ENCODE data around the gene LAMA5. TPM values are rescaled to one million over a fixed set of nuclear protein-coding genes. Genes with fewer than 3 reads are reported as not detected.

Gene LAMA5
- total RNA-seq, 1 donor from 2014 or later, result 89.3 TPM

DNA sequence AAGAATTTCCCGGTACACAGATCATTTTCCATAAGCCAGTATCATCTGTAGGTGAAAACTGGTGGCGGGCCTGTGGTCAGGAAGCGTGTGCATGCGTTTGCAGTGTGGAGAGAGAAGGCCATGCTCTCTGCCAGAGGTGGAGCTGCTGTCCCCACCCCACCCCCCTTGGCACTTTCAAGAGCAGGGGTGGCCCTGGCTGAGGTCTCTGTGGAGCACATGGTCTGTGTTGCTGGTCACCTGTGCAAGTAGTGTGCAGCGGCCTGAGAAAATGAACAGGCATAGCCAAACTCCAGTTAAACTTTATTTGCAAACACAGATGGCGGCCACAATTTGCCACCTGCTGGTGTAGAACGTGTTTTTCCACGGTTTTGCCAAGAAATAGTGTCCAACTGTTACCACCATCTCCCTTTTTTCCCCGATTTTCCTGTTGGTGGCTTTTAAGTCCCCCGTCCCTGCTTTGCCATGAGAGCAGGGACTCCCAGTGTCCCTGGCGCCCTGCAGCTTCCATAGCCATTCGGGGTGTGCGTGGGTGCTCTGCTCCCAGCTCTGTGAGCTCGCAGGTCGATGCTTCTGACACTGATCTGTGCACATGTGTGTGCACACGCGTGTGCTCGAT, 61.9 kb downstream of the LAMA5 start:
- DNase-seq (ENCODE audit: missing footprints) (peak; percentile 64), ATAC-seq (no peak)
- intact Hi-C loops (cut with DNase I), result loop anchor here (5.0 to 10.0 kb wide), 2 partner anchors 42 to 490 kb away; partner anchors contain the start of gene MRGBP

DNA sequence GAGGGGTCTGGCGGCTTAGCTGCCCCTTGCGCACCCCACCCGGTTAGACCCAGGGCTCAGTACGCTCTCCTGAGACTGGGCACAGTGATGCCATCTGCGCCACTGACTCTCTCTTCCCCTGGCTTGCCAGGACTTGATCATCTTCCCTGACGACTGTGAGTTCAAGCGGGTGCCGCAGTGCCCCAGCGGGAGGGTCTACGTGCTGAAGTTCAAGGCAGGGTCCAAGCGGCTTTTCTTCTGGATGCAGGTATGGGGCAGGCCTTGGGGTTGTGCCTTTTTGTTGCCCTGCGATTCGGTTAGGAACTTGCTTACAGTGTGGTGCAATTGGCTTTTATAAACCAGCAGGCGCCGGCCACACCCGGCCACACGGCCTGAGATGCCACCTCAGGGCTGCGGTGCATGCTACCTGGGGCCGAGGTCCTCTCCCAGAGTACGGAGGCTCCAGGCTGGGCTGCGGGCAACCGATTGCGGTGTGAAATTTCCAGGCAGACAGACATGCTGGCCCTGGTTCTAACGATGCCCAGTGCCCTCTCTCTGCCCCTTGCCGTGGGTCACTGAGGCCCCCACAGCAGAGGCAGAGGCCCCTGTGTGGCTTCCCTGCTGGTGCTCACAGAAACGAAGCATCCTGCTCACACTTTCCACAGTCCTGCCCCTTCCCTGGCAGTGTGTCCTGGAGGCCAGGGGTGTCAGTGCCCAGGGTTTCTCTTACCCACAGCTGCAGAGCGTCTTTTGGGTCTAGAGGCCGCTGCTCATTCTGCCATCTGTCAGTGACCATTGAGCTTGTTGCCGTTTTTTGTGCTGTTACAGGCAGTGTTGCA, 62.6 kb downstream of the LAMA5 start:
- DNase-seq (ENCODE audit: missing footprints) (peak; percentile 71), ATAC-seq (no peak)
- intact Hi-C loops (cut with DNase I), result loop anchor here (5.0 to 10.0 kb wide), 3 partner anchors 43 to 490 kb away; partner anchors contain the start of gene MRGBP

DNA sequence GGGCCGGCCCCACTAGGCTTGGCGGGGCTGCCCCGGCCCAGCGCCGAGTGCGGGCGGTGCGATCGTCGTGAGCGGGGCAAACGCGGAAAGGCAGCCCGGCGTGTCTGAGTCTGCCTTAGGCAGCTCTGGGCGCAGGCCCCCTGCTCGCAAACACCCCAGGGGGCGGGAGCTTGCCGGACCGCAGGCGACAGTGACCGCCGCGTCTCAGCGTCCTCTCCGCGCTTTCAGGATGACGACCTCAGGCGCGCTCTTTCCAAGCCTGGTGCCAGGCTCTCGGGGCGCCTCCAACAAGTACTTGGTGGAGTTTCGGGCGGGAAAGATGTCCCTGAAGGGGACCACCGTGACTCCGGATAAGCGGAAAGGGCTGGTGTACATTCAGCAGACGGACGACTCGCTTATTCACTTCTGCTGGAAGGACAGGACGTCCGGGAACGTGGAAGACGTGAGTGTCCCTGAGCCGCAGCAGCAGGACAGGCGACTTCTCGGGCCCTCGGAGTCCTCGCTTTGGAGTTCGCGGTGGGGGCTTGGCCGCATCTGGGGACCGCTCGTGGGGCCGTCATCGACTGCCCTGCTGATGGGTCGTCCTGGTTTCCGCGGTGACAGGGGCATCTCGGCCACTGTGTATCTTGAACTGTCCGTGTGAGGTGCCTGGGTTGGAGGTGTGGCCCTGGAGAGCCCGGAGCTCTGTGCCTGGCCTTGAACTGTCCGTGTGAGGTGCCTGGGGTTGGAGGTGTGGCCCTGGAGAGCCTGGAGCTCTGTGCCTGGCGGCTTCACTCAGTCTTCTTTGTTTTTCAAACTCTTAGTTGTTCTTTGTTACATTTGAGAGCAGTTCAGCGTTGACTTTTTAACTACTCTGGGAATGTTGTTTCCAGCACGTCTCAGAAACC, 63.5 kb downstream of the LAMA5 start:
- intact Hi-C loops (cut with DNase I), result loop anchor here (5.0 to 10.0 kb wide), 2 partner anchors 189 to 491 kb away; partner anchors contain the start of gene MRGBP
- DNase-seq (ENCODE audit: missing footprints), result peak; percentile 61
- ATAC-seq, result no peak

DNA sequence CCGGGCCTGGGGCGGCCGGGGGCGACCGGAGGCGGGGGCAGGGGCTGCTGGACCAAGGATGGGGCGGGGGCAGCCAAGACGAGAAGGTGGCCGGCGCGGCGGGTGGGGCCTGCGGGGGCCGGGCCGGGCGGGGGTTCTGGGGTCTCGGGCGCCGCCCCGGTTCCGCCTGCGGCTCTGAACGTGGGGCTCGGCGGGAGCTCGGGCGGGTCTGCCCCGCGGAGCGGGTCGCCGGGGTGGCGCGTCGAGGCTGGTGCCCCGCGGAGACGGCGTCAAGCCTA, 64.1 kb downstream of the LAMA5 start:
- DNase-seq (ENCODE audit: missing footprints) (no peak), ATAC-seq (no peak)
- intact Hi-C loops (cut with DNase I), result loop anchor here (5.0 to 10.0 kb wide), 2 partner anchors 189 to 492 kb away; partner anchors contain the start of gene MRGBP

- DNase-seq (ENCODE audit: missing footprints), result peak; percentile 98
- ATAC-seq, result peak; percentile 95
- intact Hi-C loops (cut with DNase I), result loop anchor here (1.0 to 10.0 kb wide), 4 partner anchors 80 to 492 kb away; partner anchors contain the start of genes CABLES2 and MRGBP
These were observed 64.6 kb downstream of the LAMA5 start, which contains the start of gene ADRM1 for GRCh38 chr20:62302341-62303061. Gene ADRM1 (plus strand): TSS chr20:62302997. CDS start chr20:62303569, 572 bp downstream.

- peak; percentile 77 for ATAC-seq
- intact Hi-C loops (cut with DNase I), result loop anchor here (1.0 to 10.0 kb wide), 4 partner anchors 80 to 493 kb away; partner anchors contain the start of genes CABLES2 and MRGBP
These were observed 65.3 kb downstream of the LAMA5 start for GRCh38 chr20:62301773-62302340.

DNA sequence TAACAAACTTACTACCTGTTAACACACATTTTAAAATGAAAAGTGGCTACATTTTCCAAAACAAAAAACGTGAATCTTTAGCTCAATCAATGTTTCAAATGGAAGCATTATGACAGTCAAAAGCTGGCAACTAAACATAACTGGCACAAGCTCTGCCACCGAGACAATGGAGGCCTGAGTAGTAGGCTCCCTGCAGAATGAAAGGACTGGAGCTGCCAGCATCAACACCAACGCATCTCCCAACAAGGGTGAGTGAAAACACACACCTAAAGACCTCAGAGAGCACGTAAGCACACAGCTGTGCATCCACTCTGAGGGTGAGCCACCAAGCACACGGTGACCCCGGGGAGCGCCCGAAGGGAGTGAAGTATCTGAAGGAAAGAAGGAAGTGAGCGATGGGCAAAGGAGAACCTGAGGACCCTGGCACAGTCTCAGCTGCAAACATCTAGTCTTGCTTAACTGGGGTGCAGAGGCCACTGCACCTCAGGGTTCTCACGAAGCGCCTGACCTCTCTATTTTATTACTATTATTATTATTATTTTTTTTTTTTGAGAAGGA, 65.9 kb downstream of the LAMA5 start:
- ATAC-seq (no peak), DNase-seq (ENCODE audit: missing footprints) (no peak)
- intact Hi-C loops (cut with DNase I), result loop anchor here (5.0 to 10.0 kb wide), 2 partner anchors 191 to 494 kb away; partner anchors contain the start of gene MRGBP

More at GRCh38 chr20:62301773-62302340, 65.3 kb downstream of the LAMA5 start:
- DNase-seq (ENCODE audit: missing footprints), result peak; percentile 98

GRCh38 chr20:62300319-62300718, 66.8 kb downstream of the LAMA5 start:
- ATAC-seq, result no peak
- peak; percentile 62 for DNase-seq (ENCODE audit: missing footprints)
- intact Hi-C loops (cut with DNase I), result loop anchor here (5.0 to 10.0 kb wide), 2 partner anchors 192 to 494 kb away; partner anchors contain the start of gene MRGBP

GRCh38 chr20:62299666-62300236, 67.4 kb downstream of the LAMA5 start:
- intact Hi-C loops (cut with DNase I), result loop anchor here (5.0 to 10.0 kb wide), 2 partner anchors 193 to 495 kb away; partner anchors contain the start of gene MRGBP
- no peak for ATAC-seq
- DNase-seq (ENCODE audit: missing footprints), result peak; percentile 59

DNA sequence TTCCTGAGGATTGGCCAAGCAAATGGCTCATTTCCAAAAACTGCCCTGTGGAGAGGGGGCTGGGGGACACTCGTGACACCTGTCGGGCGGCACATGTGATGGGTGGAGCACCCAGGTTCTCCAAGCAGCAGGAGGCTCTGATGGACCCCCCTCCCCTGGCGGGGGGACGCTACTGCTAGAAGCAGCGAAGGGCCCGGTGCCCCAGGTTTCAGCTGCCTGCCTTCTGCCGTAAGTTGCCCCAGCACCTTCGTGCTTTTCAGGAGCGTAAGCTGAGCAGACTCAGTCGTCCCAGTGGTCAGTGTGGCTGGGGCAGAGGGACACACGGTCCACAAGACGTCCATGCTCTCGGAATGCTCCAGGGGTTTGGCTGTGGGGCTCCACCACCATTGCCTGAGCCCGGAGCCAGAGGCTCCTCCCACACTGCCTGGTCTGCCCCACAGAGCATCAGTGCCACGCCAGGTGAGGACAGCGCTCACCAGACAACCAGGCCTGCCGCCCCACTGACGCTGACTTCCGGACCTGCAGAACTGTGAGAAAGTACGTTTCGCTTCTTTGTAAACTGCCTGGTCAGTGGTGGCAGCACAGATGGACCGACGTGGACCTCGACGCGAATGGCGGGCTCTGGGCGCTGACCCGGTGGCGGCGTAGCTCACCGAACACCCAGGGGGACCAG, 68.4 kb downstream of the LAMA5 start:
- intact Hi-C loops (cut with DNase I), result no loop called here
- DNase-seq (ENCODE audit: missing footprints) (peak; percentile 64), ATAC-seq (no peak)

GRCh38 chr20:62297449-62298227, 69.5 kb downstream of the LAMA5 start:
- ATAC-seq (no peak), DNase-seq (ENCODE audit: missing footprints) (peak; percentile 53)
- intact Hi-C loops (cut with DNase I), result no loop called here

- intact Hi-C loops (cut with DNase I), result no loop called here
- ATAC-seq (no peak), DNase-seq (ENCODE audit: missing footprints) (peak; percentile 42)
These were observed 70.2 kb downstream of the LAMA5 start for GRCh38 chr20:62296724-62297448.

DNA sequence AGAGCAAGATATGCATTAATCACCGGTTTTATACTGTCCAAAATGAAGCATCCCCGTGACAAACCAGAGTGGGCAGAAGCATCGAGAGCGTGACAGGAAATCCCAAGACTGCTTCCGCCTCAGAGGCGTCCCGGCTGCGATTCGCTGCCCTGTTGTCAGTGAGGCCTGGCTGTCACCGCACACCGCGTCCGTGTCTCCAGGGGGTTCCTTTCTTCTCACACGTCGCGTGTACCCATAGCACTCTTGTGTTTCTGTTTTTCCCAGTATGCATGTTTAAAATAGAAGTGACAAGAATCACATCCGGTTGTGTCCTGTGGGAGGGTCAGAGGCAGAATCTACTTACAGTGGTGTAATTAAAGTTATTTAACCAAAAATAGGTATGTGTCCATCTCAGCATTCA, 72.6 kb downstream of the LAMA5 start:
- intact Hi-C loops (cut with DNase I), result no loop called here

DNA sequence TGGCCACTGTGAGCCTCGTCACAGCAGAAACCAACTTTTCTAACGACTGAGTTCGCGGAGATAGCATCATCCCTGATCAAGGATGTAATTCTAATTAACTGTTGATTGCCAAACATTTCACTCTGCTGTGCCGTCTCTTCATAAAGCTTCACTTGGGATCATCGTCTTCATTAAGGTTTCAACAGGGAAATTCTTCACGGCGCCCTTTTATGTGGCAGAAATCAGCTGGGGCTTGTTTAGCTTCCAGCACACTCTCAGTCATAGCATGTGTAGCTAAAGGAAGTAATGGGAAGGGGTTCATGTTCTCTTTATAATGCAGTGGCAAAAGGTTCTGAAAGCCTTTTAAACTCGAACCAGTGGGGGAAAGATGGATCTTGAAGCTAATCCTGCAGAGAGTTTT, 73.2 kb downstream of the LAMA5 start:
- DNase-seq (ENCODE audit: missing footprints) (no peak), ATAC-seq (no peak)
- intact Hi-C loops (cut with DNase I), result no loop called here

More for the DNA sequence above, 72.6 kb downstream of the LAMA5 start:
- peak; percentile 50 for DNase-seq (ENCODE audit: missing footprints)
- ATAC-seq, result no peak
